Neutrophil (primary cell): ENCODE results near the gene TMEM218.

Experiments
- H3K27ac ChIP-seq: fragments of 200-600 bp; sonication (generic); 2 replicates; pipeline ENCODE4 v1.5.1; 2016; ENCODE audit warnings: mild to moderate bottlenecking, moderate library complexity
- H3K27me3 ChIP-seq: fragments of 200-600 bp; sonication (generic); 2 replicates; pipeline ENCODE4 v1.6.0; 2016; ENCODE audit warnings: mild to moderate bottlenecking
- H3K36me3 ChIP-seq: fragments of 200-600 bp; sonication (generic); 2 replicates; pipeline ENCODE4 v1.5.1; 2017
- H3K4me1 ChIP-seq, 2 experiments: fragments of 200-600 bp in 1 of 2; sonication (generic) in 1 of 2; 1 replicate in 1 of 2; 2 replicates in 1 of 2; pipeline versions ENCODE4 v1.5.1 to v1.6.1; 2013 to 2016; ENCODE audit warnings: low read depth in 1 of 2, low read length in 1 of 2, mild to moderate bottlenecking in 1 of 2, moderate library complexity in 1 of 2; ENCODE audit not compliant: control insufficient read depth in 1 of 2, insufficient read depth in 1 of 2
- H3K4me3 ChIP-seq, 2 experiments: fragments of 200-600 bp in 1 of 2; sonication (generic) in 1 of 2; 1 replicate in 1 of 2; 2 replicates in 1 of 2; pipeline ENCODE4 v1.5.1; 2013 to 2016; ENCODE audit warnings: low read depth in 1 of 2, low read length in 1 of 2, mild to moderate bottlenecking in 1 of 2, moderate library complexity in 1 of 2
- H3K9me3 ChIP-seq: fragments of 200-600 bp; sonication (generic); 2 replicates; pipeline ENCODE4 v1.5.1; 2016
- CTCF ChIP-seq: fragments of 200-600 bp; sonication (generic); IDR thresholded peaks from 2 replicates; pipeline ENCODE4 v1.5.1; 2016; ENCODE audit warnings: antibody characterized with exemption

Gene TMEM218

GRCh38 chr11:125080531-125080911 is 30.9 kb downstream of the TMEM218 start:
- Histone ChIP-seq H3K9me3 (no peaks in the 10 kb centered on the region), H3K4me3 (no peak overlapping the region), H3K4me1 (no peaks in the 10 kb centered on the region), H3K27me3 (no peaks in the 10 kb centered on the region), H3K36me3 (no peaks in the 10 kb centered on the region), H3K27ac (no peak overlapping the region)
- no peak for TF ChIP-seq CTCF

- Histone ChIP-seq H3K9me3 (no peaks in the 10 kb centered on the region), H3K4me1 (no peaks in the 10 kb centered on the region), H3K36me3 (no peaks in the 10 kb centered on the region), H3K4me3 (no peak overlapping the region), H3K27me3 (no peaks in the 10 kb centered on the region), H3K27ac (no peak overlapping the region)
- no peak for TF ChIP-seq CTCF
Observed at GRCh38 chr11:125079878-125080530, 31.4 kb downstream of the TMEM218 start.

- Histone ChIP-seq H3K36me3 (no peaks in the 10 kb centered on the region), H3K4me3 (no peak overlapping the region), H3K9me3 (no peaks in the 10 kb centered on the region), H3K27ac (no peak overlapping the region), H3K4me1 (no peaks in the 10 kb centered on the region), H3K27me3 (no peaks in the 10 kb centered on the region)
- no peak for TF ChIP-seq CTCF
Observed at GRCh38 chr11:125079151-125079877, 32.1 kb downstream of the TMEM218 start.

GRCh38 chr11:125078516-125079140 is 32.8 kb downstream of the TMEM218 start:
- H3K4me1 ChIP-seq: no peaks in the 10 kb centered on the region
- H3K27ac ChIP-seq: no peak overlapping the region
- H3K36me3 ChIP-seq: no peaks in the 10 kb centered on the region
- H3K9me3 ChIP-seq: no peaks in the 10 kb centered on the region
- no peak for TF ChIP-seq CTCF
- H3K27me3 ChIP-seq: no peaks in the 10 kb centered on the region
- no peak overlapping the region for H3K4me3 ChIP-seq

- H3K36me3 ChIP-seq: no peaks in the 10 kb centered on the region
- no peaks in the 10 kb centered on the region for H3K4me1 ChIP-seq
- H3K27ac ChIP-seq: no peak overlapping the region
- H3K27me3 ChIP-seq: no peaks in the 10 kb centered on the region
- no peaks in the 10 kb centered on the region for H3K9me3 ChIP-seq
- H3K4me3 ChIP-seq: no peak overlapping the region
- TF ChIP-seq CTCF: no peak
Observed at GRCh38 chr11:125078016-125078415, 33.4 kb downstream of the TMEM218 start.
